ENCODE data around the gene LMAN2L. TPM values are rescaled to one million over a fixed set of nuclear protein-coding genes. Genes with fewer than 3 reads are reported as not detected.

Gene LMAN2L
- total RNA-seq, 1 experiment from 2014 or later = 13.2 TPM

GRCh38 chr2:96662360-96662759, 77.5 kb downstream of the LMAN2L start:
- DNase-seq (ENCODE audit: extremely low read depth, low read depth) = no peak

- no peak for DNase-seq (ENCODE audit: extremely low read depth, low read depth)
Observed at GRCh38 chr2:96661324-96661723, 78.5 kb downstream of the LMAN2L start.

DNA sequence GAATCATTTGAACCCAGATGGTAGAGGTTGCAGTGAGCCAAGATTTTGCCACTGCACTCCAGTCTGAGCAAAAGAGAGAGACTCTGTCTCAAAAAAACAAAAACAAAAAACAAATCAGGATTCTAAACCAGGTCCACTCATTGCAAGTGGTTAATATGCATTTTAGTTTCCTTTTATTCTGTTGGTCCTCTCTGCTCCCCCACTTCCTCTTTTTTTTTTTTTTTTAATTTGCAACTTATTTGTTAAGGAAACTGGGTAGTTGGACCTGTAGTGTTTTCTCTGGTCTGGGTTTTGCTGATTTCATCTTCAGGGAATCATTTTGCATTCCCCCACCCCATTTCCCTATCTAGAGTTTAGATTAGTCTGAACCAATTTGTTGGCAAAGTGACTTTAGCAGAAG, 83.3 kb downstream of the LMAN2L start:
- no peak for DNase-seq (ENCODE audit: extremely low read depth, low read depth)

Other genes starting within 250 kb of the LMAN2L start
- not detected in 2 replicates for gene NEURL3, start 234.7 kb downstream of the LMAN2L start, total RNA-seq (2014; rRNA removed; shearing (Covaris generic))
- gene ARID5A, start 203.3 kb downstream of the LMAN2L start, total RNA-seq (2014; rRNA removed; shearing (Covaris generic)) = 0.89 and 0.99 TPM in 2 replicates
- 25.1 and 30.5 TPM in 2 replicates for gene KANSL3, start 101.8 kb downstream of the LMAN2L start, total RNA-seq (2014; rRNA removed; shearing (Covaris generic))
- gene FER1L5, start 97.3 kb downstream of the LMAN2L start, total RNA-seq (2014; rRNA removed; shearing (Covaris generic)) = not detected in 2 replicates
- gene CNNM4, start 20.8 kb upstream of the LMAN2L start, total RNA-seq (2014; rRNA removed; shearing (Covaris generic)) = 7.6 and 9.1 TPM in 2 replicates
- gene CNNM3, start 76.2 kb upstream of the LMAN2L start, total RNA-seq (2014; rRNA removed; shearing (Covaris generic)) = 8.3 and 10.5 TPM in 2 replicates
- gene ANKRD23, start 104.0 kb upstream of the LMAN2L start, total RNA-seq (2014; rRNA removed; shearing (Covaris generic)) = 4.6 and 5.3 TPM in 2 replicates
- gene ANKRD39, start 118.0 kb upstream of the LMAN2L start, total RNA-seq (2014; rRNA removed; shearing (Covaris generic)) = 13.2 and 15.1 TPM in 2 replicates
- 19.9 and 21.1 TPM in 2 replicates for gene SEMA4C, start 130.0 kb upstream of the LMAN2L start, total RNA-seq (2014; rRNA removed; shearing (Covaris generic))
- not detected in 2 replicates for gene FAM178B, start 246.5 kb upstream of the LMAN2L start, total RNA-seq (2014; rRNA removed; shearing (Covaris generic))

Measured in NCI-H460 (cell line).